ACHN (cell line): ENCODE results near the gene TPST2.

Experiments
- DNase-seq: peaks from one replicate; pipeline ENCODE4 v3.0.0-alpha.2; 2015
- in situ Hi-C: cut with HindIII; loops from 2 replicates; pipeline ENCODE4 v1.10.0; 2017; ENCODE audit warnings: low sequenced_read_pairs, low pct_ligation_motif_present, low pct_unique_long_range_greater_than_20kb

Gene TPST2

GRCh38 chr22:26522592-26522991 lies 67.3 kb downstream of the TPST2 start:
- DNase-seq = no peak
- in situ Hi-C loops = no loop called here

- in situ Hi-C loops = no loop called here
- no peak for DNase-seq
Observed at GRCh38 chr22:26522012-26522411, 67.9 kb downstream of the TPST2 start.

DNA sequence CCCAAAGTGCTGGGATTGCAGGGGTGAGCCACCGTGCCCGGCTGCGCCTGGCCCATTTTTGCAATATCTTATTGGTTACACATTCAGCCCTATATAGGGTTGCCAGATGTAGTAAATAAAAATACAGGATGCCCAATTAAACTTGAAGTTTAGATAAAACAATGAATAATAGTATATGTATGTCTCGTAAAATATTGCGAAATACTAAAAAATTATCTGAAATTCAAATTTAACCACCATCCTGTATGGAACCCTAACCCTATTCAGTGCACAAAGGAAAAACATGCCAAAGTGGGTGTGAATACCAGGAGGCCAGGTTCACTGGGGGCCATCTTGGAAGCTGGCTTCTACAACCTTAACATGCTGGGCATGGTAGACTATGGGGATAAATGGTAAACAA lies 72.5 kb downstream of the TPST2 start:
- in situ Hi-C loops = no loop called here
- no peak for DNase-seq

- DNase-seq = no peak
- in situ Hi-C loops = no loop called here
Observed at GRCh38 chr22:26516503-26516902, 73.4 kb downstream of the TPST2 start.

DNA sequence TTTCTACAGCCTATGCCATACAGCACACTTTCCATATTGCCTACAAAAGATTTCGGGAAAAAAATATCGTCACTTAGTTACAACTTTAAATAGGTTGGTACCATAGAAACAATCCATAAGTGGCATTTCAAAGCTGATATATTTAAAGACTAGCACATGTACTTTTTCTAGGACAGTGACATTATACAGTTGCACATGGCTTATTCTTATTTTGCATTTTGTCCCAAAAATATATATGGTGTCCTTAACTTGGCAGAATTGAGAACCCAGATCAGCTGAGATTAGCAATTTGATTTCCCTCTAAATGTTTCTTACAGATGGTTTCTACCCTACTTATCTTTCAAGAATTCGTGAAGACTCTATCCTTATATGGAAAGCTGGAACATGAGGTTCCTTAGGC lies 74.0 kb downstream of the TPST2 start:
- in situ Hi-C loops = no loop called here
- DNase-seq = no peak

- in situ Hi-C loops = no loop called here
- no peak for DNase-seq
Observed at GRCh38 chr22:26514419-26515161, 75.3 kb downstream of the TPST2 start.

GRCh38 chr22:26513838-26514237 lies 76.1 kb downstream of the TPST2 start:
- in situ Hi-C loops = no loop called here
- no peak for DNase-seq

DNA sequence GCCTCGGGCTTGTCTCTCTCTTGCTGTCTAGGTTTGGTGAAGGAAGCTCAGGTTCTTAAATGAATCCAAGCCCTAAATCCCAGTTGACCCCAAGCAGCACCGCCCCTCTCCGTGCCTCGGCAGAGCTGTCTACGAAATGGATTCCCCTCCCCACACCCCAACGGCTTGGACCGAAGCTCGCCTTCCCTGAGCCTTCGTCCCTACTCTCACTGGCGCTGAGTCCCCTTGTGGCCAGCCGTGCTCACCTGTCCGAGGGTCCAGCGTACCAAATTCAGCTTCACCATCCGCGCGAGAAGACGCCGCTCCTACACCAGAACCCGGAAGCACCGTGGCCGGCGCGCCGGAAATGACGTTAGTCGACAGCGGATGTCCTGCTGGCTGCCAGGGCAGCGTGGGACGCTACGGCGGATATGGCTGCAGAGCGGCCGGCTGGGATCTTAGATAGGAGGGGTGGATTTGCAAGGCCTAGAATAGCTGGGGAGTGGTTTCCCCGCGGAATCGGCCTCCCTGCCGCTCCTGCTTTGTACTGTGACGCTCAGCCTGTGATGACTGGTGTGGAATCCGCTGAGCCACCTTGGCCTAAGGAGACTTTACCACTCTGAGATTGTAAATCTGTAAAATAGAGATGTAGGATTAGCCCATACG lies 77.7 kb downstream of the TPST2 start, which contains the start of gene TFIP11:
TFIP11 (minus strand) TSS at position 325 of the 645 bp plus-strand sequence. CDS start 2,201 bp downstream, outside the sequence.
- in situ Hi-C loops = no loop called here
- DNase-seq = peak; percentile 91

- in situ Hi-C loops = no loop called here
- DNase-seq = no peak
Observed at GRCh38 chr22:26508148-26508547, 81.8 kb downstream of the TPST2 start.

DNA sequence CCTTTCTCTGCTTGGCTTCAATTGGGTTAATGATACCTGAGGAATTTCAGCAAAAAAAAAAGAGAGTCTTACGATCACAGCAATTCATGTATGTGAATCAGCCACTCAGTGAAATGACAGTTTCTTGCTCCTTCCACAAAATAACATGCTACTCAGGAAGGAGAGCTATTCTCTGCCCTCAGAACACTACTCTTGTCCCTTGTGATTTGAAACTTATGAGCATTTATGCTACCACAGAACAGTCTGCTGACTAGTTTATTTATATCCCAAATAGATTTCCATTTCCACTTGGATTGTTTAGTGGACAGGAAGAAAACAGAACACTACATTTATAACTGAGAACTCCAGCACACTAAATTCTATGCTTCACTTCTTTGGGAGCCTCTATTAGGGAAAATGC lies 86.2 kb downstream of the TPST2 start:
- in situ Hi-C loops = no loop called here
- no peak for DNase-seq

GRCh38 chr22:26502688-26503561 lies 87.0 kb downstream of the TPST2 start:
- in situ Hi-C loops = no loop called here
- DNase-seq = peak; percentile 43

DNA sequence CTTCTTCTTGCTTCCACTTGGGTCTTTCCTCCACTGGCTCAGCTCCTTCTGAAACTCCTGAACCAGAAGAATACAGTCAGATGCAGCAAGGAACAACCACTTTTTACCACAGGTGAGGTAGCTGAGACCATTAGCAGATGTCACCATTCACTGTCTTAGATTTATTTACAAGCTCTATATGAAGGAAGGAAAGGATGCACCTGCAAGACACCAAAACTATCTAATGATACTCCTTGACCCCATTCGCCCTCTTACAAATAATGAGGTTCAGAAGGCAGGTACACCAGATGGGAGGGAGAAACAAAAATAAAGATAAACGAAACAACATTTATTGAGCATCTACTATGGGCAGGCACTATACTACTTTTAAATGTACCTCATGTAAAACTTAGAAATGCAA lies 87.9 kb downstream of the TPST2 start:
- no peak for DNase-seq
- in situ Hi-C loops = no loop called here

GRCh38 chr22:26499188-26499703 lies 90.7 kb downstream of the TPST2 start:
- in situ Hi-C loops = no loop called here
- DNase-seq = no peak

- DNase-seq = no peak
- in situ Hi-C loops = no loop called here
Observed at GRCh38 chr22:26496456-26496855, 93.5 kb downstream of the TPST2 start.

- no peak for DNase-seq
- in situ Hi-C loops = no loop called here
Observed at GRCh38 chr22:26494506-26494905, 95.4 kb downstream of the TPST2 start.

DNA sequence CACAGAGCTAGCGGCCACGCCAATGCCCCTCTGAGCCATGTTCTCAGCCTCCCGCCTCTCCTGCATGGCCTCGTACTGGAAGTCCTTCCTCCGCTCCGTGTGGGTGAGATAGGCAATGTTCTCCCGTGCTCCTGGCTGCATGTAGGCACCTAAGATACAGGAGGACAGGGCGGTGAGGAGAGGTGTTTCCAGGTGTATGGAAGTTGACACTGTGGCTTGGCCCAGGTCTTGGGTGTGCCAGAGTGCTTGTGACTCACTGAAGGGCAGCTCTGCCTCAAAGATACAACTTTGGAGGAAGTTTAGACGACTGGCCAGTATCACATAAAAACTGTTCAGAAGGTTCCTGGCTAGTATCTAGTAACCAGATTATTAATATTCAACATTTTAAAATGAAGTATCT lies 97.7 kb downstream of the TPST2 start:
- in situ Hi-C loops = no loop called here
- DNase-seq = no peak

- DNase-seq = no peak
- in situ Hi-C loops = no loop called here
Observed at GRCh38 chr22:26489447-26490036, 100.4 kb downstream of the TPST2 start.

- in situ Hi-C loops = no loop called here
- DNase-seq = no peak
Observed at GRCh38 chr22:26487996-26488395, 101.9 kb downstream of the TPST2 start.

DNA sequence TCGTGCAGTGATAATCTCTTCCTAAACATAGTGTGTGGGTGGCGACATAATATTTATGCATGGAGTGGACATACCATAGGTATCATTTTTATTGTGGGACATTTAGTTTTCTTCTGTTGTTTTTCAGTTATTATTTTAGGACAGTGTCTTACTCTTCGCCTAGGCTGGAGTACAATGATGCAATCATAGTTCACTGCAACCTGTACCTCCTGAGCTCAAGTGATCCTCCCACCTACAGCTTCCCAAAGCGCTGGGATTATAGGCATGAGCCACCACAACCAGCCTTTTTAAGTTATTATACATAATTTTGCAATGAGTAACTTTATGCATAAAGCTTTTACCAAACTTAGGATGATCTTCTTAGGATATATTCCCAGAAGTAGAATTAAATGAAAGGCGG lies 103.5 kb downstream of the TPST2 start:
- DNase-seq = no peak
- in situ Hi-C loops = no loop called here
